ENCODE results near the gene MMD2. TPM values are rescaled to one million over a fixed set of nuclear protein-coding genes. Genes with fewer than 3 reads are reported as not detected.
"Not testable (repeated sequence)": the region's sequence is repeated elsewhere in the genome, so short reads cannot be mapped to it uniquely, and the experiment has no call there.

MMD2 gene
- total and polyA plus RNA-seq, 2 experiments from 2014 or later = 0.11 to 0.38 TPM

- TF ChIP-seq ZNF462 (CRISPR knock-in tag; IDR thresholded peaks at IDR 0.05) (no peak), POLR2AphosphoS5 (IDR thresholded peaks at IDR 0.05; ENCODE audit: low read depth) (no peak), ZNF331 (CRISPR knock-in tag; IDR thresholded peaks at IDR 0.05; ENCODE audit: low read depth) (no peak), ZNF114 (CRISPR knock-in tag; IDR thresholded peaks at IDR 0.05) (no peak), JUNB (IDR thresholded peaks at IDR 0.05; ENCODE audit: unreplicated experiment) (no peak)
These were observed 36.5 kb upstream of the MMD2 start (continued) for GRCh38 chr7:4995429-4995969.

- Histone ChIP-seq H3K9me2 (ENCODE audit: insufficient read depth) (no peaks in the 10 kb centered on the region), H3K36me3 (ENCODE audit: insufficient read depth) (peaks cover 18% of the 10 kb centered on the region), H3K79me2 (replicated peaks; ENCODE audit: insufficient read depth) (no peaks in the 10 kb centered on the region), H3K27ac (ENCODE audit: low read depth) (no peak overlapping the region), H3K4me3 (no peak overlapping the region), H4K20me1 (replicated peaks; ENCODE audit: insufficient read depth) (peaks cover 3% of the 10 kb centered on the region; the same call in 1 of the 2 replicates), H3F3A (replicated peaks; ENCODE audit: low read depth) (no peaks in the 10 kb centered on the region), H3K4me1 (ENCODE audit: insufficient read depth) (no peaks in the 10 kb centered on the region), H3K27me3 (ENCODE audit: insufficient read depth) (no peaks in the 10 kb centered on the region), H2AFZ (no peak overlapping the region), H3K4me2 (no peak overlapping the region)
- H3K27ac Mint-ChIP-seq = no peak overlapping the region
- no peaks in the 10 kb centered on the region for H3K4me1 Mint-ChIP-seq
- TF ChIP-seq NANOG (IDR thresholded peaks at IDR 0.05; ENCODE audit: borderline replicate concordance) (no peak), STAT1 (IDR thresholded peaks at IDR 0.05; ENCODE audit: unreplicated experiment) (no peak), POLR2AphosphoS5 (IDR thresholded peaks at IDR 0.05; ENCODE audit: low read depth) (no peak)
- H3K27me3 Mint-ChIP-seq (ENCODE audit: insufficient read depth, low read depth, poor library complexity) = peaks cover 4% of the 10 kb centered on the region
- DNase-seq (ENCODE audit: low spot score) (no peak), ATAC-seq (no peak)
- no peak overlapping the region for H3K4me3 Mint-ChIP-seq
- no peaks in the 10 kb centered on the region for H3K9me3 Mint-ChIP-seq
- peaks cover 47% of the 10 kb centered on the region; the same call in 2 of the 3 replicates for H3K36me3 Mint-ChIP-seq (ENCODE audit: low read depth)
These were observed 34.5 kb upstream of the MMD2 start for GRCh38 chr7:4993471-4993870.

- H3K27me3 ChIP-seq (ENCODE audit: insufficient read depth); H4K20me1 ChIP-seq (replicated peaks; ENCODE audit: insufficient read depth); H3K4me1 ChIP-seq (ENCODE audit: insufficient read depth); H3K4me3 ChIP-seq; H3K36me3 ChIP-seq (ENCODE audit: insufficient read depth); ATAC-seq; H3K9me2 ChIP-seq (ENCODE audit: insufficient read depth); DNase-seq (ENCODE audit: low spot score); H3K9me3 Mint-ChIP-seq; H3K4me3 Mint-ChIP-seq; H3K27ac Mint-ChIP-seq; H3K4me2 ChIP-seq; H2AFZ ChIP-seq; H3F3A ChIP-seq (replicated peaks; ENCODE audit: low read depth); H3K27ac ChIP-seq (ENCODE audit: low read depth); H3K4me1 Mint-ChIP-seq; H3K27me3 Mint-ChIP-seq (ENCODE audit: insufficient read depth, low read depth, poor library complexity): not testable (repeated sequence)
- H3K36me3 Mint-ChIP-seq (ENCODE audit: low read depth) = peaks cover 43% of the 10 kb centered on the region
- H3K79me2 ChIP-seq (replicated peaks; ENCODE audit: insufficient read depth) = peaks cover 15% of the 10 kb centered on the region
These were observed 23.8 kb upstream of the MMD2 start for GRCh38 chr7:4982741-4983140.

GRCh38 chr7:4981295-4981890 lies 22.4 kb upstream of the MMD2 start:
- not testable (repeated sequence) for H3K4me2 ChIP-seq; H3K27me3 Mint-ChIP-seq (ENCODE audit: insufficient read depth, low read depth, poor library complexity); H3K4me3 ChIP-seq; H3K27ac Mint-ChIP-seq; H3K27me3 ChIP-seq (ENCODE audit: insufficient read depth); H4K20me1 ChIP-seq (replicated peaks; ENCODE audit: insufficient read depth); DNase-seq (ENCODE audit: low spot score); H3F3A ChIP-seq (replicated peaks; ENCODE audit: low read depth); ATAC-seq; H3K27ac ChIP-seq (ENCODE audit: low read depth); H3K4me3 Mint-ChIP-seq; H2AFZ ChIP-seq; H3K9me2 ChIP-seq (ENCODE audit: insufficient read depth); H3K4me1 ChIP-seq (ENCODE audit: insufficient read depth); H3K9me3 Mint-ChIP-seq; H3K4me1 Mint-ChIP-seq
- Histone ChIP-seq H3K36me3 (ENCODE audit: insufficient read depth) (peaks cover 16% of the 10 kb centered on the region; the same call in 1 of the 2 replicates), H3K79me2 (replicated peaks; ENCODE audit: insufficient read depth) (peaks cover 15% of the 10 kb centered on the region)
- H3K36me3 Mint-ChIP-seq (ENCODE audit: low read depth) = peaks cover 41% of the 10 kb centered on the region

Measured in GM23338 (cell line).